HG02943 (cell line): ENCODE data around the gene SFXN5.

Experiments
- ATAC-seq: cut with Tn5 transposase; IDR thresholded peaks from one replicate; pipeline ENCODE4 v1.9.1; 2021; ENCODE audit warnings: mild to moderate bottlenecking, low read depth, moderate library complexity; ENCODE audit not compliant: unreplicated experiment

Gene SFXN5

DNA sequence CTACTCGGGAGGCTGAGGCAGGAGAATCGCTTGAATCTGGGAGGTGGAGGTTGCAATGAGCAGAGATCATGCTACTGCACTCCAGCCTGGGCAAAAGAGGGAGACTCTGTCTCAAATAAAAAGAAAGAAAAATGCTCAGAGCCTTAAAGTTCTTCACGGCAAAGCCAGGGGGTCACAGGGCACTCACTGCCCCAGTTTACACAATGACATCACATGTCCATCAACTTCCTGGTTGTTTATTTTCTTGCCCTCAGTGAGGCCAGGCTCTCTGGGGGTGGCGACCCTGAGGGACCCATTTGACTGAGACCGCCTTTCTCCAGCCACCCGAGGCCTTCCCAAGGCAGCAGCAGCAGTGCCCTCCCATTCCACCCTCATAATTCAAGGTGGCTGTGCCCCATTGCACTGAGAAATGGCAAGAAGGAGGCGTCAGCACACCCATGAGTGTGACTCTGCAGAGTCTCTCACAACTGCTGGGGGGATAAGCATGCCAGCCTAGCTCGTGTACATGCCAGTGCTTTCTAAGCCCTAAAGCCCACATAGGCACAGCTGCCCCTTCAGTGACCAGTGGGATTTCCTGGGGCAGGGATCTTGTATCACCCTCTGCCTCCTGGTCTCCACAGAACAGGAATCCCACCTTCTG, 50.0 kb downstream of the SFXN5 start:
- ATAC-seq = no peak

DNA sequence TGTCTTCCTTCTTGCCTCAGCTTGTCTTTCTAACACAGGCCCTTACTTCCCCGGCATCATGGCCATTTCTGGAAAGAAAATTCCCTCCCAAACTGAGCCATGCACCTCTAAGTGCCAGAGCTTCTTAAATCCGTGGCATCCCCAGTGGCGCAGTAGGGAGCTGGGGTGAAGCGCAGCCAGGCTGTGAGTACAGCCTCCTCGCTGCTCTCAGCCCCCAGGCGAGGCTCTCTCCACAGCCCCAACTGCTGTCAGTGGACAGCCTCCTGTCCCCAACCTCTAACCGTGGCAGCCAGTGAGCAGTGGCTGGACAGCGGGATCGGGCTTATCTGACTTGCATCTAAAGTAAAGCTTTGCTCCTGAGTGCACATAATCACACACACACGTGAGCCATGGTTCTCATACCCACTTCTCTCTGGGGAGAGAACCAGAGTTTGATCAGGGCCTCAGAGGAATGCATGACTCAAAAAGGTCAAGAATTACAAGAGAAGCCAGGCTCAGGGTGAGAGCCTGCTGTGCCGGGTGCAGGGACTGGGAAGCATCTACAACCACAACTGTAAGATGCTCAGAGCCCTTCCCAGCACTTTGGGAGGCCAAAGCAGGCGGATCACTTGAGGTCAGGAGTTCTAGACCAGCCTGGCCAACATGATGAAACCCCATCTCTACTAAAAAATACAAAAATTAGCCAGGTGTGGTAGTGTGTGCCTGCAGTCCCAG, 50.7 kb downstream of the SFXN5 start:
- ATAC-seq = no peak

DNA sequence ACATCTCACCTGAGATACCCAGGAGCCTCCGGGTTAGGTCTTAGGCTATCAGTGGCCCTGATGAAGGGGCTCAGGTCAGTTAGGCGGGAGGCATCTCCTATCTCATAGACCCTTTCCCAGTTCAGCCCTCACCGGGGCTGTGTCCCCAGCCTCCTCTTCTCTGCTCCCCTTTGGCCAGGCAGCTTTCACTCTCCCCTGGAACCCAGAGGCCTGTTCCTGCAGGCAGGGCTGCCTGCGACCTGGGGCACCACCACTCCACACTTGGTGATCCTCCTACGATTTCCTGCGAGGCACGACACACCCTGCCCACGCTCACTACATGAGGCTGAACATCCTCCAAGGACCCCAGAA, 51.2 kb downstream of the SFXN5 start:
- ATAC-seq = no peak

DNA sequence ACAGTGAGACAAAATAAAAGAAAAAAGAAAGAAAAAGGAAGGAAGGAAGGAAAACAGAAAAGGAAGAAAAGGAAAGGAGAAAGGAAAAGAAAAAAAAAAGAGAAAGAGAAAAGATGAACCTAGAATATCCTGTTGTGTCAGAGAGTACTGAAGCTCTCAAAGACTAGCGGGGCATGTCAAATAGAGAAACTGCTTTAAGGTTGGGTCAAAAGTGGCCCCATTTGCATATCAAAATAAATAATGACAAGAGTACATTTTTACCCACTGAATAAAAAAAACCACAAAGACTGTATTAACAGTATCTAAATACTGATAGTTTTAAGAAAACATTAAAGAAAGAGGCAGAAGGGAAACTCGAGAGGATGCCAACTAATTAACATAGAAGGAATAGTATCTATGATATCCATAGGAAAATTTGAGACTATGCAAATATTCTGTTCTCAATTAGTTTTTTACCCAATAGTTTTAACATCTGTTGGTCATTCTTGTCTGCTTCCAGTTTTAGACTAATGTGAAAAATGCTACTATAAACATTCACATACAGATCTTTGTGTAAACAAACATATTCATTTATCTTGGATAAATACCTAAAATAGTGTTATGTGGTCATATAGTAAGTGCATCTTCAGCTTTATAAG, 53.2 kb downstream of the SFXN5 start:
- no peak for ATAC-seq

DNA sequence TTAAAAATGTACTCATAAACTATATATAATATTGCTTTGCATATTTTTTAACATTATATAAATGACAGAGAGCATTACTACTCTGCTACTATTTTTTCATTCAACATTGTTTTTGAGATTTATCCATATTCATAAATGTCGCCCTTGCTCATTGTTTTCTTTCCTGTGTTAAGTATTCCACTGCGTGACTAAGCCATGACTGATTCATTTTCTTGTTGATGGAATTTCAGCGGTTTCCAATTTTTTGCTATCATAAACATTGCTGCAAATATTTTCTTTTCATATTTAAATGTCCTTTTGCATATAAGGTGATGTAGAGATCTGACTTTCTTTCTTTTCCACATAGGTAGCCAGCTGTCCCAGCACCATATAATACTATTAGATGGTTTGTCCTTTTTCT, 57.6 kb downstream of the SFXN5 start:
- no peak for ATAC-seq

DNA sequence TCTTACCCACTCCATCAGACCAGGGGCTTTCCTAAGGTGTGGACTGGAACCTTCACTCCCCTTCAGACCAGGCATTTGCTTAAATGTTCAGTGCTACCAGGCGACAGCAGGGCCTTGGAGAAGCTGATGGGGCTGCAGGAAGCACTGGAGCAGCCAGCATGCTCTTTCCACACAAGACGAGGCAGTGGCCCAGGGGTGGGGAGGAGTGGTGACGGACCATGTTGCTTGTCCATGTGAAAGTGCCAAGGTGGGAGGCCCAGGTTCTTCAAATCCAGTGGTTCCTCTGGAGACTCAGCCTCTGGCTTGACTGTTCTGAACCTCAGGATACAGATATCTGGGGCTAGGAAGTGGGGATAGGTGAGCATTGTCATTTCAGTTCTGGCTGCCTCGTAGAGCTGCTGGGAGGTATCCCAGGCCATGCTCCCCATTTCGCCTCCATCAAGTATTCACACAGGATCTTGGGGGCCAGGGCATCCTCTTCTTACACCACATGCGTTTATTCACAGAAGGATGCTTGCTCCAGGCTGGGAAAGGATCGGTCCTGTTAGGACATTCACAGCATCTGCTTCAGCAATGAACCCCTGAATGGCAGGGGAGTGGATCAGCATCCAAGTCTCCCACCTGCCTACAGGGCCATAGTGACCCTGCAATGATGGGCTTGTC, 62.2 kb downstream of the SFXN5 start:
- no peak for ATAC-seq

DNA sequence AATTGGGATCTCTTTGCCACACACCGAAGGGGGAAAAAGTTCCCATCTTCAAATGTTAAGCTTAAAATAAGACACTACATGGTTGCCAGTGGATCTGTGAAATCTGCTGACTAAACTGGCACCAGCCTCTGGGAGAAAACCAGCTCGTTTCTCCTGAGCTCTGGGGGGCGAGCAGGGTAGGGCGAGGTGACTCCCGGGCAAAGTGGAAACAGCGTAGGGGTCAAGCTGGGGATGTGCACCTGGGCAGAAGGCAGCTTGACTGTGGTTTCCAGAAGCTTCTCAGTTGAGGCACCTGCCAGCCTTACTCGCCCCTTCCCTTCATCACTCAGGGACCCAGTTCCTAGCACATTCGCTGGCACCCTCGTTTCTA, 62.8 kb downstream of the SFXN5 start:
- ATAC-seq = no peak

DNA sequence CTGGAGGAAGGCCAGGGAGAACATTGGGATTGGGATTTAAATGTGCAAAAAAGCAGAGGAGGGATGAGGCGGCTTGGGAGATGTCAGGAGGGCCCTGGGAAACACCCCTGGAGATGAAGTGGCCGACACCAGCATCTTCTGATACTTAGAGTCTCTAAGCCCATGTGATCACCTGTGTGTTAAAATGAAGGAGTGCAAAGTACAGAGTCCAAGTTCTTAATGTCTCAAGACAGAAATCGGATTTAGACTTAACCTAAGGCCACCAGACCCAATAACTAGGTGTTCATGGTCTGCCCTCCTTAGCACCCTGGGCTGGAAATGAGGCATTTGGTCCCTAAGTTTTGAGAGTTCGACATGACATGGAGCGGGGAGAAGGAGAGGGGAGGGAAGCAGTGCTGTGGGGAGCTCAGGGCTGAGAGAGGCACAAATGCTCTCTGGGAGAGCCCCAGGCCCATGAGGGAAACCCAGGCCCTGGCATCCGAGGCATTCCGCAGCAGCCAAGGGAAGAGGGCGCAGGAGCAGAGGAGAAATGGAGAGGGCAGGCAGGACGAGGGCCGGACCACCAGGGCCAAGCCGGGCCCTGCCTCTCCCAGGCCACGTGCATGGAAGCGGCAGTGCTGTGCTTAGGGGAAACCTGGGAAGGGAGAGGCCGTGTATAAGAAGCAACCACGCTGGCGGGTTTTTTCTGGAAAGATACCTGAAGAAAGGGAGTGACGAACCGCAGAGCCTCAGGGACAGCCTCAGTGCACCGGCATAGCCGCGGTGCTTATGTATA, 63.3 kb downstream of the SFXN5 start:
- no peak for ATAC-seq

DNA sequence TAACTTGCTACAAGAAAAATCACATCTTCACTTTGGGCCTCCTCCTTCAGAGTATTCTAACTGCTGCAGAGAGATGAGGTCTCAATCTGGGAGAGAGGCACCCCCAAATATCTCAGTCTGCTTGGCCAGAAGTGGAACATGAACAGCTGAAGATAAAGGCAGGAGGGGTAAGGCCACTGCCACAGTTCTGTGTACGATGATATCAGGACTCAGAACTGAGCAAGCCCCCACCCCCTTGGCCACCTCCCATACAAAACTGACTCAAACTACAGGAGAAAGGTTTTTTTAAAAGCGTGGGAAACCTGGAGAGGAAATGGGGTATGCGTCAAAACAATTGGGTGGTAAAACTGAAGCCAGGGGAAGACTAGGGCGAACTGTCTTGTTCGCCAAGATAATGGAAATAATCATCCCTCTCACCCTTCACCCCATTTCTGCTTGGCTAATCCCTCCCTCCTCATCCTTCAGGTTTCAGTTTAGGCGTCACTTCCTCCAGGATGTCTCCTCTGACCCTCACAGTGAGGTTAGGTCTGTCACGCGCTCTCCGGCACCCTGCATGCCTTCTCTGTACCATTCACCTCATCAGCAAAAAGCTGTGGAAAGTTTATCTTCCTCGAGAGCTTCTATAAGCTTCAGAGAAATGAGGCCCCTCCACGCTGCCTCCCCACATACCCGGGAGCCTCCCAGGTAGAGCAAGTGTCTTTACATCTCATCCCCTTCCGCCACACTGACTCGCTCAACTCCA, 64.4 kb downstream of the SFXN5 start:
- ATAC-seq = no peak

DNA sequence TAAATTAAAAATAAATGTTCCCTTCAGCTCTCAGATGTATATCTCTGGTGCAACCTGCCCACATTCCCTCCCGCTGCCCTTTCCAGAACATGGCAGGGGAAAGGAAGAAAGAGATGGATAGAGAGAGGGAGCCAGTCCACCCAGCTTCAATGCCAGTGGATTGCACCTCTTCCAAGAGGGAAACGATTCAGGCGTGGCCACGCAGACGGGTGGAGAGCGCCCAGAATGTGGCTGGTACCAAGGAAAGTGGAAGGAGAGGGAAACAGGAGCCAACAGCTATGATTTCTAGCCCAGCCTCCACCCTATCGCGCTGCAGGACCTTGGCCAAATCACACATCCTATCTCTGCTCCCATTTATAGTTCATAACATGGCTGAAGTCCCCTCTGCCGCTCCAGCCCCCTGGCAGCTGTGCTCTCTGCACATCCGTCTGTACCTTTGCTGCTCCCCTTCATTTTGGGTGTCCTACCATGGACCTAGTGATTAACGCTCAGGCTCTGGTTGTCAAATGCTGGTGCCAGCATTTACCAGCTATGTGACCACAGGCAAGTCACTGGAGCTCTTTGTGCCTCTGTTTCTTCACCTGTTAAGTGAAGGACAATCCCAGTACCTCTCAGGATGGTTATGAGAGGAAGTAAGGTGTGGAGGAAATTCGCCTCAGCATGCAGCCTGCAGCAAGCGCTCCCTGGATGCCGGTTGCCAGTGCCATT, 66.5 kb downstream of the SFXN5 start:
- no peak for ATAC-seq

DNA sequence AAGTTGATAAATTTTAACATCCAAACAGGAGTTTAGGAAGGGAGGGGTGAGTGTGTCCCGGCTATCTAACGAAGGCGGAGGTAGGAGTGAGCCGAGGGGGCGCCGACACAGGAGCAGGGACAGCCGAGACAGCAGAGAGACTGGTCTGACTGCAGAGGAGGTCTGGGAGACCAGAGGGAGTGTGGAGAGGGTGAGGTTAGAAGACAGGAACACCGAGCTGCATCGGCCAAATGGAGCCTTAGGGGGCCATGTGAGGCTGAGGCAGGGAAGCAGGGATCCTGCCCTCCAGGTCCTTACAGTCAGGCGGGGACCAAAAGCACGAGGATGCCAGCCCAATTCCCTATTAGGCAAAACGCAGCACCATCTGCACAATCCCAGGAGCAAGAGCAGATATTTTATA, 67.0 kb downstream of the SFXN5 start:
- ATAC-seq = no peak

DNA sequence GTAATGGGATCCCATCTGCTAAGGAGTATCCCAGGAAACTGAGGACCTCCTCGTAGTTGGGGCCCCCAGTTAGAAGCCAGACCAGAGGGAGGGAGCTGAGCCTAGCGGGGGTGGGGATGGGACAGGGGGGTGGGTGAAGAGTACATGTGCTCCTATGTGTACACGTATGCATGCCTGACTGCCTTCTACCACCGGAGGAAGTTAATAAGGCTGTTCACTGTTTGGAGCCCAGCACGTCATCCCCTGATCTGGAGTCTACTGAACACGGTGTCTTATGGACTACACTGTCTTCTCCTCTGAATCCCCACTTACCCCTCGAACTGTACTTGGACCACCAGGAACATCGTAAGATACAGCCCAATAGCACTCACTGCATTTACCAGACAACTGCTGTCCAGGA, 68.5 kb downstream of the SFXN5 start:
- ATAC-seq = no peak

DNA sequence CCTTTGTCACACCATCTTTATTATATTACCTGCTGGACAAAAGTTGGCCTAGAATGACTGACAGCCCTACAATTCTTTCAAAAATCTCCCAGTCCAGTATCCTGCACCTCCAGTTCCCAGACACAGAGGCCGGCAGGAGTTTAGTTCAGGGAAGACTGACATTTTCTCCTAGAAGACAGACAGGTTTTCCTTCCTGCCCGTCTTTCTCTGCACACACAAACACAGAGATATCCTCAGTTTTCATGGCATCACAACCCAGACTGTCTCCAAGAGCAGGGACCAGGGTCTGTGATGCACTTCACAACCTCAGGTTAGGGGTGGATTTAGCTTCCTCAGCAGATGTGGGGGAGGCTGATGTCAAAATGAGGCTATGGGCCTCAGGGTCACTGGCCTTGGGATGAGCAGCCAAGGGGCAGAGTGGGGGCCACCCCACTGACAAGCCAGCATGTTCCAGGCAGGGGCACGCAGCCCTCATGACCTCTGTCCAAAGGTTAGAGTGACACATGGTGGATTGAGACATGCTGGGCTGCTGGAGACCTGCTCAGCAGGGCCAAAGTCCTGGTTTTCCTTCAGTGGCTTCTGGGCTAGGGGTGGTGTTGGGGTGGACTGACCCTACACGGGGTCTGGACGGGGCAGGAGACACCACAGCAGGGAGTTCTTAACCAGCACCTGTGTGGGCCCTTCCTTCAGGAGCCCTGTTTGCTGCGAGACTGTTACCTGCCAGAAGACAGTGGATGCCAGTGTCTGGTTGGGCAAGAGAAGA, 70.5 kb downstream of the SFXN5 start:
- no peak for ATAC-seq

DNA sequence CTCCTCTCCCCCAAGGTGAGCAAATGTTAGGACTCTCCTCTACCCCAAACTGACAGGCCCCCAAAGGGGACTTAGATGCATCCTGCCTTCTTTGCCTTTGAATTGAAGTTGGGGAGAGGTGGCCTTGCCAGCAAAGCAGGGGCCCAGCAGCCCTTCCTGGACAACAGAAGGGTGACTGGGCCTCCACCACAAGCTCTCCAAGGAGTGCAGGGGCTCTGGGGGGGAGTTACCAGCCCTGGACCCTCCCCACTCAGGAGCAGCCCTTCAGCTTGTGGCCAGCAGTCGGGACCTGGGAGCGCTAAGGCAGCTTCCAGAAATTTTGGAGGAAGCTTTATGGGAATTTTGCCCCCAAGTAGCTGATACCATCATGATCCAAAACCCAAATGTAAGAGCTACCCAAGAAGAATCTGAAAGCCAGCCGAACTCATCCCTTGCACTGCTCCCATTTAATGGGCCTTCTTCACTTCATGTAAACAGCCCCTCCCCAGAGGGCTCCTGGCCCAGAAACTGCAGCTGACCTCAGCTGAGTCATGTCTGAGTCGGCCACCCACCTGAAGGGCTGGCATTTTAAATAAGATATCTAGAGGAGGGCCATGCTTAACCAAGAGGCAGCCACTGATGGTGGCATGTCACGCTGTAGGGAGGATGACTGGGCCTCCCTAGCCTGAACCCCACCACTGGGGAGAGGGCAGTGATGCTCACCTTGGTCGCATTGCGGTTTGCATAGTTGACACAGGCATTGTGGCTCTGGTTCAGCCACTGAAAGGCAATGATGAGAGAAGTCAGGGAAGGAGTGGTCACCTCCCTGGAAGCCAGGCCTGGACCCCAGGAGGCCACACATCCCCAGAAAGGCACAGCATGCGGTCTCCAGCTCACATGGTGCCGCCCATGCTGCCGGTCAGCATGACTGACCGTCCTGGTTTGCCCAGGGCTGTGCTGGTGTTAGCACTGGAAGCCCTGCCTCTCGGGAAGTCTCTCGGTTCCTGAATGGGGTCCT, 71.5 kb downstream of the SFXN5 start:
- no peak for ATAC-seq

DNA sequence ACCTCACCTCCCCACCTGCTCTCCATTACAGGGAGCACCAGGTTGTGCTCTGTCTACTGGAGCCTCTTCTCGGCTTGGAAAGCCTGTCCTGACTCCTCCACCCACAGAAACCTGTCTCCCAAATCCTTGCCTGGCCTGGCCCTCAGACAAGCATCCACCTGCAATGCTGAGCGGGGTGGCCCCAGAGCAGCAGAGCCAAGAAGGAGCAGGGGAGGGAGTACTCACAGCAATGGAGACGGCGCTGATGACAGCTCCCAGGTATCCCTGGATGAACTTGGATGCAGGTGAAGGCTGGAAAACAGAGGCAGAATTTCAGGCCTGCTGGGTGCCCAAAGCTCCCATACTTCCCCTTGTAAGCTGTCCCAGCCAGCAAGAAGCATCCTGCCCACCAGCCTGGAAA, 72.8 kb downstream of the SFXN5 start:
- ATAC-seq = no peak

DNA sequence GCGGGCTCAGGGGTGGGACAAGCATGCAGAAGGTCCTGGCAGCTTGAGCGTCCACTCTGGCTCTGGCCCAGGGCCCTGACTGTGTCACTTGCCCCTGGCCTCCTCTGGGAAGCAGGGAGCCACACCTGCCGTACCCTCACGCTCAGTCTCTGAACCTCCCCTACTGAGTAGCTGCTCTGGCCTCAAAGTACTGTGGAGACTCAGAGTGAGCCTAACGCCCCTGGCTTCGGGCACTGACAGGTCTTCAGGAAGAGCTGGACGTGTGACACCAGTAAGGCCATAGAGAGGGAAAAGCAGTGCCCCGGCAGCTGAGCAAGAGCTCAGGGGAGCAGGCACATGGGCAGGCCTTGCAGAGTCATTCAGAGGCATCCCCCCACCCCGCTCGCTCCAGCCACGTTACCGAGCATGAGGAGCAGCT, 73.3 kb downstream of the SFXN5 start:
- ATAC-seq = no peak

DNA sequence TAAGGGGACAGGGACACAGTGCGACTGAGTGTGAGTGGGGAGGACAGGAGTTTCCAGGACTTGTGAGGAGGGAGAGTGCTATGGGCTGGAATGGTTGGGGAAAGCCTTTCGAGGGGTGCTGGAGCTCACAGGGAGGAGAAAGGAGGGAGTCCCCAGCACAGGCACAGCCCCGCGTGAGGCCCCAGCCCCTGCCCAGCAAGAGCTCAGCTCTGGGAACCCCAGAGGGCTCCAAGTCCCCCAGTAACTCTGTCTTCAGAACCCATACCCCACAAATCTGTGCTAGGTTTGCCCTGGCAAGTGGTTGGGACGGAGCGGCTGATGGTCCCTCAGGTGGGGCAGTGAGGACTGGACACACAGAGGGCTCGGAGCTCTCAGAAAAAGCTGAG, 75.4 kb downstream of the SFXN5 start:
- no peak for ATAC-seq
